Omental fat pad (tissue), 4 donors: ENCODE data around the gene PRUNE1. TPM values are rescaled to one million over a fixed set of nuclear protein-coding genes. Genes with fewer than 3 reads are reported as not detected.

Source experiments
- ATAC-seq: fragments of 150-250 bp; one replicate; pipeline ENCODE4 v1.9.1; 2016; ENCODE audit warnings: mild to moderate bottlenecking, moderate library complexity; ENCODE audit not compliant: low FRiP score
- DNase-seq: peaks from one replicate; pipeline ENCODE4 v3.0.0-alpha.2; 2019; ENCODE audit warnings: low spot score
- CTCF ChIP-seq, 3 donors: fragments of 450-650 bp; IDR thresholded peaks; one replicate each; pipeline ENCODE4 v1.5.1; 2016 to 2017; ENCODE audit warnings: antibody characterized with exemption in 3 of 3, mild to moderate bottlenecking in 3 of 3, moderate library complexity in 2 of 3
- total RNA-seq, 4 donors: library from RNA; depleted of rRNA; stranded (reverse); fragments of >200 nt; gene quantifications; one replicate each; pipeline ENCODE4 v1.1.0, GENCODE V29; 2016

Gene PRUNE1
- total RNA-seq, 4 donors from 2014 or later: 6.2 to 20.6 (median 16.2) TPM

- peak; percentile 29 for ATAC-seq
- peak in 2 of 3 donors; percentile 88 to 97 for TF ChIP-seq CTCF (IDR thresholded peaks at IDR 0.05)
- peak; percentile 96 for DNase-seq
These were observed 28.9 kb upstream of the PRUNE1 start for GRCh38 chr1:150979092-150980056.

GRCh38 chr1:150981177-150981804 lies 27.0 kb upstream of the PRUNE1 start:
- DNase-seq: no peak
- ATAC-seq: peak; percentile 59

GRCh38 chr1:150981805-150982712 lies 26.2 kb upstream of the PRUNE1 start, which contains the start of gene ANXA9:
ANXA9 (plus strand) TSS chr1:150982292; CDS start chr1:150983106, 814 bp downstream.
- no peak for TF ChIP-seq CTCF (IDR thresholded peaks at IDR 0.05)
- DNase-seq: no peak

More at GRCh38 chr1:150981177-150981804, 27.0 kb upstream of the PRUNE1 start:
- TF ChIP-seq CTCF (IDR thresholded peaks at IDR 0.05): no peak

GRCh38 chr1:150985179-150985825 lies 22.9 kb upstream of the PRUNE1 start:
- no peak for DNase-seq
- ATAC-seq: no peak
- TF ChIP-seq CTCF (IDR thresholded peaks at IDR 0.05): no peak

More at GRCh38 chr1:150981805-150982712, 26.2 kb upstream of the PRUNE1 start, which contains the start of gene ANXA9:
- ATAC-seq: peak; percentile 73

- DNase-seq (no peak), ATAC-seq (no peak)
- TF ChIP-seq CTCF (IDR thresholded peaks at IDR 0.05): no peak
These were observed 20.3 kb upstream of the PRUNE1 start for GRCh38 chr1:150987924-150988323.

GRCh38 chr1:150992626-150993025 lies 15.6 kb upstream of the PRUNE1 start:
- no peak for DNase-seq

More at GRCh38 chr1:150992626-150993025, 15.6 kb upstream of the PRUNE1 start:
- no peak for TF ChIP-seq CTCF (IDR thresholded peaks at IDR 0.05)
- ATAC-seq: no peak
